ENCODE data around the gene DGCR2. TPM values are rescaled to one million over a fixed set of nuclear protein-coding genes. Genes with fewer than 3 reads are reported as not detected.
"Not testable (repeated sequence)": the region's sequence is repeated elsewhere in the genome, so short reads cannot be mapped to it uniquely, and the experiment has no call there.

DGCR2 gene
- total and polyA plus RNA-seq, 3 experiments from 2014 or later: 26.9 to 51.7 (median 28.4) TPM

GRCh38 chr22:19164425-19164824, 42.2 kb upstream of the DGCR2 start:
- Mint-ChIP-seq H3K4me3 (no peak overlapping the region), H3K27me3 (peaks cover 36 to 43% of the 10 kb centered on the region in 2 donors), H3K9me3 (peaks cover 0 to 5% (median 0%) of the 10 kb centered on the region in 5 donors), H3K36me3 (peaks cover 0 to 4% (median 0%) of the 10 kb centered on the region in 3 donors), H3K27ac (no peak overlapping the region), H3K4me1 (peaks cover 0 to 9% (median 2%) of the 10 kb centered on the region in 3 donors)
- no peak for DNase-seq
- Histone ChIP-seq H3K9me3 (ENCODE audit: low read length) (no peaks in the 10 kb centered on the region), H3K4me1 (ENCODE audit: insufficient read depth, low read length) (peaks cover 2% of the 10 kb centered on the region), H3K27me3 (ENCODE audit: insufficient read depth, low read length, poor library complexity, severe bottlenecking) (peaks cover 22% of the 10 kb centered on the region), H3K4me3 (ENCODE audit: low read length) (no peak overlapping the region), H3K36me3 (ENCODE audit: insufficient read depth, low read length) (no peaks in the 10 kb centered on the region), H3K27ac (ENCODE audit: low read depth, low read length) (no peak overlapping the region)
- ChIA-PET POLR2A (no interaction called here), CTCF (no interaction called here)

- CTCF ChIA-PET; H3K27ac ChIP-seq (ENCODE audit: low read depth, low read length); DNase-seq; H3K4me3 ChIP-seq (ENCODE audit: low read length); H3K36me3 Mint-ChIP-seq; H3K4me3 Mint-ChIP-seq; H3K9me3 Mint-ChIP-seq; H3K27me3 ChIP-seq (ENCODE audit: insufficient read depth, low read length, poor library complexity, severe bottlenecking); H3K27ac Mint-ChIP-seq; H3K4me1 ChIP-seq (ENCODE audit: insufficient read depth, low read length); H3K9me3 ChIP-seq (ENCODE audit: low read length); H3K4me1 Mint-ChIP-seq; H3K36me3 ChIP-seq (ENCODE audit: insufficient read depth, low read length): not testable (repeated sequence)
- H3K27me3 Mint-ChIP-seq: peaks cover 14 to 27% of the 10 kb centered on the region in 2 donors
- POLR2A ChIA-PET: interaction anchor here (0.6 kb wide), 1 partner anchor 1799 kb away, joined by 4 read pairs; no protein-coding TSS in a partner anchor
These were observed 36.4 kb upstream of the DGCR2 start for GRCh38 chr22:19158649-19159048.

- H3K4me3 ChIP-seq (ENCODE audit: low read length); CTCF ChIA-PET; H3K36me3 Mint-ChIP-seq; H3K4me3 Mint-ChIP-seq; DNase-seq; H3K36me3 ChIP-seq (ENCODE audit: insufficient read depth, low read length); POLR2A ChIA-PET; H3K4me1 Mint-ChIP-seq; H3K9me3 Mint-ChIP-seq; H3K27ac ChIP-seq (ENCODE audit: low read depth, low read length); H3K27ac Mint-ChIP-seq; H3K9me3 ChIP-seq (ENCODE audit: low read length); H3K4me1 ChIP-seq (ENCODE audit: insufficient read depth, low read length): not testable (repeated sequence)
- peaks cover 14% of the 10 kb centered on the region for H3K27me3 ChIP-seq (ENCODE audit: insufficient read depth, low read length, poor library complexity, severe bottlenecking)
- peaks cover 31 to 48% of the 10 kb centered on the region in 2 donors for H3K27me3 Mint-ChIP-seq
These were observed 33.9 kb upstream of the DGCR2 start for GRCh38 chr22:19156109-19156508.

- no peak overlapping the region for H3K27ac Mint-ChIP-seq
- DNase-seq: no peak
- Histone ChIP-seq H3K9me3 (ENCODE audit: low read length) (no peaks in the 10 kb centered on the region), H3K4me3 (ENCODE audit: low read length) (no peak overlapping the region), H3K36me3 (ENCODE audit: insufficient read depth, low read length) (no peaks in the 10 kb centered on the region), H3K4me1 (ENCODE audit: insufficient read depth, low read length) (peaks cover 5% of the 10 kb centered on the region), H3K27me3 (ENCODE audit: insufficient read depth, low read length, poor library complexity, severe bottlenecking) (peaks cover 17% of the 10 kb centered on the region), H3K27ac (ENCODE audit: low read depth, low read length) (no peak overlapping the region)
- peaks cover 0 to 4% (median 0%) of the 10 kb centered on the region in 5 donors for H3K9me3 Mint-ChIP-seq
- H3K27me3 Mint-ChIP-seq: peaks cover 34 to 39% of the 10 kb centered on the region in 2 donors
- H3K4me3 Mint-ChIP-seq: peak overlapping the region in 1 of 7 donors; percentile 11
- H3K36me3 Mint-ChIP-seq: peaks cover 0 to 4% (median 0%) of the 10 kb centered on the region in 3 donors
- CTCF ChIA-PET: interaction anchor here (0.6 to 2.9 kb wide), 2 partner anchors 8 to 75 kb away, joined by 3 to 17 read pairs; partner anchors contain the start of gene ESS2
- POLR2A ChIA-PET: no interaction called here
- peaks cover 0 to 17% (median 9%) of the 10 kb centered on the region in 3 donors for H3K4me1 Mint-ChIP-seq
These were observed 31.0 kb upstream of the DGCR2 start for GRCh38 chr22:19152942-19153883.

GRCh38 chr22:19151329-19152191, 29.3 kb upstream of the DGCR2 start:
- no peaks in the 10 kb centered on the region for H3K9me3 ChIP-seq (ENCODE audit: low read length)
- Mint-ChIP-seq H3K27ac (peak overlapping the region in 2 of 8 donors; percentile 40 to 54), H3K27me3 (peaks cover 37% of the 10 kb centered on the region in 2 donors), H3K4me1 (peaks cover 0 to 17% (median 9%) of the 10 kb centered on the region in 3 donors), H3K9me3 (peaks cover 0 to 4% (median 0%) of the 10 kb centered on the region in 5 donors), H3K36me3 (peaks cover 0 to 4% (median 0%) of the 10 kb centered on the region in 3 donors), H3K4me3 (peak overlapping the region in 6 of 7 donors; percentile 45 to 75 (median 61))
- peaks cover 17% of the 10 kb centered on the region for H3K27me3 ChIP-seq (ENCODE audit: insufficient read depth, low read length, poor library complexity, severe bottlenecking)
- no peak for DNase-seq
- peaks cover 5% of the 10 kb centered on the region for H3K4me1 ChIP-seq (ENCODE audit: insufficient read depth, low read length)
- no peaks in the 10 kb centered on the region for H3K36me3 ChIP-seq (ENCODE audit: insufficient read depth, low read length)
- no peak overlapping the region for H3K27ac ChIP-seq (ENCODE audit: low read depth, low read length)
- ChIA-PET POLR2A (no interaction called here), CTCF (interaction anchor here (0.8 kb wide), 1 partner anchor 13 kb away, joined by 3 read pairs; no protein-coding TSS in a partner anchor)
- H3K4me3 ChIP-seq (ENCODE audit: low read length): no peak overlapping the region

GRCh38 chr22:19150482-19151328, 28.5 kb upstream of the DGCR2 start:
- Histone ChIP-seq H3K9me3 (ENCODE audit: low read length) (no peaks in the 10 kb centered on the region), H3K4me3 (ENCODE audit: low read length) (no peak overlapping the region), H3K36me3 (ENCODE audit: insufficient read depth, low read length) (no peaks in the 10 kb centered on the region), H3K27me3 (ENCODE audit: insufficient read depth, low read length, poor library complexity, severe bottlenecking) (peaks cover 17% of the 10 kb centered on the region), H3K27ac (ENCODE audit: low read depth, low read length) (no peak overlapping the region), H3K4me1 (ENCODE audit: insufficient read depth, low read length) (peaks cover 5% of the 10 kb centered on the region)
- peak overlapping the region in 4 of 8 donors; percentile 40 to 89 (median 48) for H3K27ac Mint-ChIP-seq
- peaks cover 0 to 17% (median 9%) of the 10 kb centered on the region in 3 donors for H3K4me1 Mint-ChIP-seq
- peak overlapping the region; percentile 5 to 75 (median 57) for H3K4me3 Mint-ChIP-seq
- DNase-seq: no peak
- H3K36me3 Mint-ChIP-seq: peaks cover 0 to 4% (median 0%) of the 10 kb centered on the region in 3 donors
- POLR2A ChIA-PET: no interaction called here
- CTCF ChIA-PET: no interaction called here
- H3K27me3 Mint-ChIP-seq: peaks cover 32 to 37% of the 10 kb centered on the region in 2 donors
- peaks cover 0 to 4% (median 0%) of the 10 kb centered on the region in 5 donors for H3K9me3 Mint-ChIP-seq

- ChIA-PET CTCF (no interaction called here), POLR2A (no interaction called here)
- no peak for DNase-seq
- peaks cover 0 to 4% (median 0%) of the 10 kb centered on the region in 5 donors for H3K9me3 Mint-ChIP-seq
- Histone ChIP-seq H3K27ac (ENCODE audit: low read depth, low read length) (no peak within 1 kb of the TSS), H3K36me3 (ENCODE audit: insufficient read depth, low read length) (no peaks in the 10 kb centered on the region), H3K9me3 (ENCODE audit: low read length) (no peaks in the 10 kb centered on the region), H3K27me3 (ENCODE audit: insufficient read depth, low read length, poor library complexity, severe bottlenecking) (peaks cover 17% of the 10 kb centered on the region), H3K4me3 (ENCODE audit: low read length) (no peak within 1 kb of the TSS), H3K4me1 (ENCODE audit: insufficient read depth, low read length) (peaks cover 5% of the 10 kb centered on the region)
- H3K4me1 Mint-ChIP-seq: peaks cover 0 to 17% (median 9%) of the 10 kb centered on the region in 3 donors
- peaks cover 32 to 37% of the 10 kb centered on the region in 2 donors for H3K27me3 Mint-ChIP-seq
- peak within 1 kb of the TSS in 3 of 8 donors; percentile 40 to 89 (median 41) for H3K27ac Mint-ChIP-seq
- H3K4me3 Mint-ChIP-seq: peak within 1 kb of the TSS; percentile 5 to 75 (median 57)
- peaks cover 0 to 4% (median 0%) of the 10 kb centered on the region in 3 donors for H3K36me3 Mint-ChIP-seq
These were observed 27.8 kb upstream of the DGCR2 start, which contains the start of gene GSC2 for GRCh38 chr22:19149991-19150390. GSC2 (minus strand) TSS chr22:19150292; CDS start chr22:19150283, 9 bp downstream.
